ENCODE results near the gene TMEM179.

The TMEM179 gene

GRCh38 chr14:104554608-104555429, 49.8 kb downstream of the TMEM179 start:
- no peak for DNase-seq (ENCODE audit: low spot score)

GRCh38 chr14:104554088-104554607, 50.4 kb downstream of the TMEM179 start:
- DNase-seq (ENCODE audit: low spot score): no peak

GRCh38 chr14:104553166-104554087, 51.1 kb downstream of the TMEM179 start:
- no peak for DNase-seq (ENCODE audit: low spot score)

GRCh38 chr14:104552738-104553125, 51.8 kb downstream of the TMEM179 start:
- DNase-seq (ENCODE audit: low spot score): no peak

GRCh38 chr14:104551851-104552737, 52.5 kb downstream of the TMEM179 start:
- DNase-seq (ENCODE audit: low spot score): no peak

- DNase-seq (ENCODE audit: low spot score): no peak
Measured at GRCh38 chr14:104550861-104551728, 53.5 kb downstream of the TMEM179 start.

GRCh38 chr14:104550340-104550860, 54.2 kb downstream of the TMEM179 start:
- DNase-seq (ENCODE audit: low spot score): no peak

GRCh38 chr14:104549536-104550339, 54.8 kb downstream of the TMEM179 start:
- DNase-seq (ENCODE audit: low spot score): no peak

- DNase-seq (ENCODE audit: low spot score): no peak
Measured at GRCh38 chr14:104548802-104549535, 55.6 kb downstream of the TMEM179 start.

- no peak for DNase-seq (ENCODE audit: low spot score)
Measured at GRCh38 chr14:104547998-104548700, 56.4 kb downstream of the TMEM179 start.

GRCh38 chr14:104547310-104547997, 57.1 kb downstream of the TMEM179 start:
- no peak for DNase-seq (ENCODE audit: low spot score)

GRCh38 chr14:104546591-104547309, 57.8 kb downstream of the TMEM179 start:
- no peak for DNase-seq (ENCODE audit: low spot score)

- DNase-seq (ENCODE audit: low spot score): no peak
Measured at GRCh38 chr14:104545942-104546501, 58.5 kb downstream of the TMEM179 start.

- DNase-seq (ENCODE audit: low spot score): no peak
Measured at GRCh38 chr14:104545151-104545941, 59.2 kb downstream of the TMEM179 start.

- DNase-seq (ENCODE audit: low spot score): no peak
Measured at GRCh38 chr14:104544362-104544961, 60.1 kb downstream of the TMEM179 start.

Data from AG08395 (cell line).